ENCODE results near the gene CELF1.

GRCh38 chr11:47587723-47588326 lies 34.9 kb upstream of the CELF1 start:
- no peak for TF ChIP-seq CTCF (IDR thresholded peaks at IDR 0.05)
- no peak for TF ChIP-seq POLR2A (IDR thresholded peaks at IDR 0.05)
